NCI-H1105 (cell line): Measurements from ENCODE around the gene UBR2.
"Not testable (repeated sequence)": the region's sequence is repeated elsewhere in the genome, so short reads cannot be mapped to it uniquely, and the experiment has no call there.

Experiments used
- DNase-seq: peaks from one replicate; lab custom pipeline; 2025; lab: John Stamatoyannopoulos, UW

UBR2 gene

DNA sequence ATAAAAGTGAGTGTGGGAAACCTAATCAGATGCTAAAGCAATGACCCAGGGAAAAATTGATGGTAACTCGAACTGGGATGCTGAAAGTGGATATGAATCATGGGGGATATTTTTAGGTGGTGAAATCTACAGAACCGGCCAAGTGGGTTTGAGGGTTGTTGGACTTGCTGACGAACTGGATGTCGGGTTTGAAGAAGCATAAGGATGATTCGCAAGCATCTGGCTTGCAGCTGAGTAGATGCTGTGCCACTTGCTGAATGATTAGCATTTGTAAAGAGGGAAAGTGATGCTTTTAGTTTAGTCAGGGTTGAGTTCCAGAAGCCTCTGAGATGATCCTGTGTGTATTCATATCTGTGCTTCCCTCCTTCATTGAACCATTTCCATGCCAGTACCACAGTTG, 54.9 kb downstream of the UBR2 start:
- no peak for DNase-seq

DNA sequence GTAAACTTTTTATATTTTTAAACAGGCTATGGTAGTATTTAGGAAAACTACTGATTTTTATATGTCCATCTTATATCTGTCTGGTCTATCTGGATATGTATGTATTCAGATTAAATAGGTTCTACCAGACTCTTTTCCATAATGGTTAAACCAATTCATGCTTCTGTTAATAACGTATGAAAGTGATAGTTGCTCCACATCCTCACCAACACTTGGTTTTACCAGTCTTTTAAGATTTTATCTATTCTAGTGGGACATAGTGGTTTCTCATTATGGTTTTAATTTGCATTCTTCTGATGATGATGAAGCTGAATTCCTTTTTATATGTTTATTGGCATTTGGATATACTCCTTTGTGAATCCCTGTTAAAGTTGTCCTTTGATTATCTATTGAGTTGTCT, 56.1 kb downstream of the UBR2 start:
- no peak for DNase-seq

DNA sequence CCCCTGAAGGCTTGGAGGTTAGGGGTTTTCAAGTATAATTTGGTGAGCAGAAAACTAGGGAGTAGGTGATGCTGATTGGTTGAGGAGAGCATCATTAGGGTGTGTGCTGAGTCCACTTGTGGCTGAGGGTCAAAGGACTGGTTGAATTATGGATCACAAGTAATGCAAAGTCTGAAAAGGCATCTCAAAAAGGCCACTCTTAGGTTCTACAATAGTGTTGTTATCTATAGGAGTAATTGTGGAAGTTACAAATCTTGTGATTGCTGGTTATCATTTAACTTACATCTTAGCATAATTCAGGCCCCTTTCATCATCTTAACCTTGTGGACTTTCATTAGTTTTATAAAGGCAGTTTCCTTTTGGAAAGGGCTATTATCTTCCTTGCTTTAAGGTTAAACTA, 60.8 kb downstream of the UBR2 start:
- no peak for DNase-seq

DNA sequence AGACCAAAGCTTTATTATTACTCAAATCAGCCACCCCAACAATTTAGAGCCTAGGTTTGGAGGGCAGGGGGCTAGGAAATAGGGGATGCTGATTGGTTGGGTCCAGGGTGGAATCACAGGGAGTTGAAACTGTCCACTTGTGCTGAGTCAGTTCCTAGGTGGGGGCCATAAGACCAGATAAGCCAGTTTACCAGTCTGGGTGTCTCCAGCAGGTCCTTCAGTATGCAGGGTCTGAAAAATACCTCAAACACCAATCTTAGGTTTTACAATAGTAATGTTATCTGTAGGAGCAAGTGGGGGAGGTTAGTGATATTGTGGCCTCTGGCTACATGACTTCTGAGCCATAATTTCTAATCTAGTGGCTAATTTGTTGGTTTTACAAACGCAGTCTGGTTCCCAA, 63.2 kb downstream of the UBR2 start:
- DNase-seq = no peak

DNA sequence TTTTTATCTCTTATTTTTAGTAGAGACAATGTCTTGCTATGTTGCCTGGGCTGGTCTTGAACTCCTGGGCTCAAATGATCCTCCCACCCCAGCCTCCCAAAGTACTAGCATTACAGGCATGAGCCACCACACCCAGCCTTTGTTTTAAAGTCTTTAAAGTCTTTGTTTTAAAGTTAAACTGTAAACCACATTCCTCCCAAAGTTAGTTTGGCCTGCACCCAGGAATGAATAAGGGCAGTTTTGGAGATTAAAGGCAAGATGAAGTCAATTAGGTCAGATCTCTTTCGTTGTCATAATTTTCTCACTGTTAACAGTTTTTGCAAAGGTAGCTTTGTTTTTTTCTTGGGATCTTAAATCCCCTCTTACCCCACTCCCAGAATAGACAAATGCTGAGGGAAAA, 63.8 kb downstream of the UBR2 start:
- no peak for DNase-seq

DNA sequence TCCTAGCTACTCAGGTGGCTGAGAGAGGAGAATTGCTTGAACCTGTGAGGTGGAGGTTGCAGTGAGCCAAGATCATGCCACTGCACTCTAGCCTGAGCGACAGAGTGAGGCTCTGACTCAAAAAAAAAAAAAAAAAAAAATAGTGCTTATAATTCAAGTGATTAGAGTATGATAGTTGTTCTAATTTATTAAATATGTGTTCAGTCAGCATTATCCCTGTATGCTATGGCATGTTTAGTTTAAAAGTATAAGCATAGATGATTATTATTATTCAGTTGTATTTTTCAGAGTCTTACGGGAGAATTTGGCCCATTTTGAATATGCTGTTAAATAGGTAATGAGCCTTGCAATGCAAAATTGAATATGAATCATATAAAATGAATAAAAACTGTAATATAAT, 64.8 kb downstream of the UBR2 start:
- DNase-seq = no peak

DNA sequence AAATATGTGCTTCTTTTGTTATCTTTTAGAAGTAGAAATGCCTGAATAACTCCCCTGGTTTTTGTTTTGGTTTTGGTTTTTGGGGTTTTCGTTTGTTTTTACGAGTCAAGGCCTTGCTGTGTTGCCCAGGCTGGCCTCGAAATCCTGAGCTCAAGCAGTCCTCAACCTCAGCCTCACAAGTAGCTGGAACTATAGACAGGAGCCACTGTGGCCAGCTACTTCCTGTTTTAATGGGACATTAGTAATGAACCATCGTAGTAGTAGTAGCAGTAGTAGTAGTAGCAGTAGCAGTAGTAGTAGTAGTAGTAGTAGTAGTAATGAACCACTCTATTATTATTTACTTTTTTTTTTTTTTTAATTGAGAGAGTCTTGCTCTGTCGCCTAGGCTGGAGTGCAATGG, 66.0 kb downstream of the UBR2 start:
- DNase-seq = no peak

DNA sequence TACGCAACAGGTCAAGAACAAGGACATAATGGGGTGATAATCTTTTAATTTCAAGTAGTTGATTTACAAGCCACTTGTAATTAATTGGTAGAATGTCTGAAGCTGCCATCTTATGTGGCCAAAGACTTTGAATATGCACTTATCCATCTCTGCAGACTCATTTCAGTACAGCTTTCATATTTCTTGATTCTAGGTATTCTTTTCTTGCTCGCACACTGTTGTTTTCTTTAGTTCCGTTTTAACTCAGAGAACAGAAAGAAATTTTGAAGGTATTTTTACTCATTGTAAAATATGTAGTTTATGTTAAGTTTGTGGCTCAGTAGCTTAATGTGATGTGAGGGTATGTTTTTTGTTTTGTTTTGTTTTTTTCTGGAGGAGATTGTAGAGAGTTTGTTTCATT, 73.9 kb downstream of the UBR2 start:
- no peak for DNase-seq

DNA sequence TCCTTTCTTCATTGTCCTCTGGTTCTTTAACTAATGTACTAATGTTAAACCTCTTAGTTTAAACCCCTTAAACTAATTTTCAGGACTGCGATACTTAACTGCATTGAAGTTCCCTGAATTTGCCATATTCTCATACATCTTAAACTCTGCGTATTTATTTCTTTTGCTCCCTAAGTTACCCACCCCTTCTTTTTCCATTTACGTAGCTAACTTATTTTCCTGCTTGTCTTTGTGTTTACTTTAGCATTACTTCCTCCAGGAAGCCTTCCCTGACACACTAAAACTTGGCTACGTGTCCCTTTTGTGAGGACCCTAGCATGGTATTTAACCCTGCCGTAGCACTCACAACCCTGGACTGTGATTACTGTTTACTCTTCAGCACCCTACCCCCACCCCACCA, 79.0 kb downstream of the UBR2 start:
- no peak for DNase-seq

DNA sequence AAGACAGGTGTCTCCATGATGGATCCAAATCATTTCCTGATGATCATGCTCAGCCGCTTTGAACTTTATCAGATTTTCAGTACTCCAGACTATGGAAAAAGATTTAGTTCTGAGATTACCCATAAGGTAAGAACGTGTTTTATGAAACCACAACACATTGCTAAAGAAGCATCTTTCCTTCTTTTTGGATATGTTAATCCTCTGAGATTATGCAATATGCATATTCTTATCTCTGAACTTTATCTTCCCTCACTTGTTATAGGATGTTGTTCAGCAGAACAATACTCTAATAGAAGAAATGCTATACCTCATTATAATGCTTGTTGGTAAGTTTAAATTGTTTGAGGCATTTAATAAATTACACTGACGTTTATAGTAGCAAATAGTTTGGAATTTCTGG, 80.4 kb downstream of the UBR2 start:
- DNase-seq = no peak

DNA sequence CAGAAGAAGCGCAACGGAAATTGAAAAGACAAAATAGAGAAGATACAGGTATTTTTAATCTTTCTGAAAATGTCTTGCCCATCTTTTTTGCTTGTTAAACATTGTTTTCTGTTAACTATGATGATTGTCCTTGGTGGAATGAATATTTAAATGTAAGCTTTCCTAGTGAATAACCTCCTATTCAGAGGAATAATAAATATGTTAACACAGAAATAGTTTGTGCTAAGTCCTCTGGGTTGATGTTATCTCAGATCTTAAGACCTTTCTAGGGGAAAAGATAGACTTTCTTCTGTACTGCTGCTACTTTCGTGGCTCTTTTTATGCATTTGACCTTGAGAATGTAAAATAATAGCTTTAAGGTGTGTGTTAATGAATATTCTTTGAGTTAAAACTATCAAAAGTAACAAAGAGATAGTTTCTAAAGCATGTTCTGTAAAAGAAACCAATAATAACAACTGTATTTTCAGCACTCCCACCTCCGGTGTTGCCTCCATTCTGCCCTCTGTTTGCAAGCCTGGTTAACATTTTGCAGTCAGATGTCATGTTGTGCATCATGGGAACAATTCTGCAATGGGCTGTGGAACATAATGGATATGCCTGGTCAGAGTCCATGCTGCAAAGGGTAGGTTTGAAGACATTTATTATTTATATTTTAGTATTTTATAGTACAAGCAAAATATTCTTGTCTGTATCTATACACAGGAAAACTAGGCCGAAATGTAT, 88.4 kb downstream of the UBR2 start:
- no peak for DNase-seq

DNA sequence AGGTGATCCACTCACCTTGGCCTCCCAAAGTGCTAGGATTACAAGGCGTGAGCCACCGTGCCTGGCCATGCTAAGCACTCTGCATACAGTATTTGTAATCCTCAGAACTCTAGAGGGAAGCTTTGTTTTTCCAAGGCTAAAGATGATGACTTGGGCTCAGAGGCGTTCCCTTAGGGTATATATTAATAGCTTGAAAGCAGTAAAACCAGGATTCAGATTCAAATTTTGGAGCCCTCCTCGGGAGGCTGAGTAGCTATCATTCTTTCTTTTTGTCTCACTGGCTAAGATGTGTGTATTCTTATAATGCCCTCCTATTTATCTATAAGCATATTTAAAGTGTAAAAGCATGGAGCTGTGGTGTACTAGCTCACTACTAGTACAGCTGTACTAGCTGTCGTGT, 90.0 kb downstream of the UBR2 start:
- no peak for DNase-seq

DNA sequence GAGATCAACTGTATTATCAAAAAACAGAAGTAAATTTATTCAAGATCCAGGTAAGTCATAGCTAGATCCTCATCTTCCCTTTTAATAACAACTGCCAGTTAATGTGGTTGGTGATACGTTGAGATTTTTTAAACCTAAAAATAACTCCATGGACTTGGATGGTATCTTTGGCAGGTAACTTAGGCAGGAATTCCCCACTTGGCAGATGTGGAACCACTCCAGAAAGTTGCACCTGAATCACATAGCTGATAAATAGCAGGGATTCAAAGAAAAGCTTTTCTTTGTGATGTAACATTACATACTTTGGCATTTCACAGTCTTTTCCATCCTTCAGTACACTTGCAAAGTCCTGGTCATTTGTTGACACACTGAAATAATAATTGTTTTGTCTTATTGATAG, 96.0 kb downstream of the UBR2 start:
- no peak for DNase-seq

DNA sequence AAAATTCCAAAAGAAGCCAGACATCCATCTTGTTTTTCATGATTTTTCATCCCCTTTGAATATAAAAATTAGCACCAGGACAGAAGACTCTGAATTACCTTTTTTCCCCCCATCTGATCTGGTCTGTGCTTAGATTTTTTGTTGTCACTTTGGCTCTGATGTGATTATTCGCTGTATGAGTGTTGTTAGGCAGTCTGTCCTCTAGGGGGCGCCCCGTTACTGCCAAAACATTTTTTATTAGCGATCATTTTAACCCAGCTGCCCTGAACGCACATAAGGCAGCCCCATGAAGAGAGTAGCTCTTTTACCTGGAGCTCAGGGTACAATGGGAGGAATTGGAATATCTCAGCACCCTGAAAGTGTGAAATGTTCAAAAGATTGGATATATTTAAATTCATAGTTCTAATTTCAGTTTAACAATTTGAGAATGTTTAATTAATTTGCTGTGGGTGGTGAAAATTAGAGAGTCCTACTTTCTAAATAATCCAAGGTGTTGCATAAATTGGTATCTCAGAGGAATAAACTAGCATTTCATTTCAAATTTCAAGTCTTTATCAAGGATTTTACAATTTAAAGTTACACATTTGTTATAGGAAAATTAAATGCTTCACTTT, 97.8 kb downstream of the UBR2 start:
- peak; percentile 70 for DNase-seq

DNA sequence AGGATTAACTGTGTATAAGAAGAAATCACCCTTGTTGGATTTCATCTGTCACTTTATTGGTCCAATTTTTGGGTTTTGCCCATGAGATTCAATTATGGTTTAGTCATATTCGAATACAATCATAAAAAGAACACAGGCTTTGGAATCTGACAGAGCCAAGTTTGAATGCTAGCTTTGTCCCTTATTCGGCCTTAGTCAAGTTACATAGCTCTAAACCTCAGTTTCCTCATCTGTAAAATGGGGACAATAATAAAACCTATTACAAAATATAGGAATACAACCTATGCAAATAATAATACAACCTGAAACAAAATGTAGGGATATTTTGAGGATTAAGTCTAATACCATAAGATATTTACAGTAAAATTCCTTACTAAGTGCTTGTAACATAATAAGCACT, 100.9 kb downstream of the UBR2 start:
- no peak for DNase-seq

DNA sequence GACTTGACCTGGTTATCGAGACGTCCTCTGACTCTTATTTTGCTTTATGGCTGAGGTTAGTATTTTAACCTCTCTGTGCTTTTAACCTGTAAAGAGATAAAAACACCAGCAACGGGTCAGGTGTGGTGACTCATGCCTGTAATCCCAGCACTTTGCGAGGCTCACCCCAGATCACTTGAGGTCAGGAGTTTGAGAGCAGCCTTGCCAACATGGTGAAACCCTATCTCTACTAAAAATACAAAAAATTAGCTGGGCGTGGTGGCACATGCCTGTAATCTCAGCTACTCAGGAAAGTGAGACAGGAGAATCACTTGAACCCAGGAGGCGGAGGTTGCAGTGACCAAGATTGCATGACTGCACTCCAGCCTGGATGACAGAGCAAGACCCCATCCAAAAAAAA, 110.5 kb downstream of the UBR2 start:
- DNase-seq = not testable (repeated sequence)

DNA sequence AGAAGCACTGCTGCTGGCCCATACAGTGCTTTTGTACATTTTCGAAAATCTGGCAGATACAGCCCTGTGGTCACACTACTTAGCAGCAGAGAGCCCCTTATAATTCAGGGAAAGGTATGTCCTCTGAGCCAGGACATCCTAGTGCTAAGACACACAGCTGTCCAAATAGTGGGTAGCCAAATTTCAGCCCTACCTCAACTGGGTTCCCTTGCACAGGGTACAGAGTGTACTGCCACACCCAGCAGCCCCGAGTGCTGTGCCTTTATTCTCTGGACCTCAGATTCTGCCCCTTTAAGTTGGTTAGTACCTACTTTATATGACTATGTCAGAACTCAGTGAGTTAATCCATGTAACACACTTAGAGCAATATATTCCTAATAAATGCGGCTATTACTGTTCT, 111.0 kb downstream of the UBR2 start:
- DNase-seq = no peak

DNA sequence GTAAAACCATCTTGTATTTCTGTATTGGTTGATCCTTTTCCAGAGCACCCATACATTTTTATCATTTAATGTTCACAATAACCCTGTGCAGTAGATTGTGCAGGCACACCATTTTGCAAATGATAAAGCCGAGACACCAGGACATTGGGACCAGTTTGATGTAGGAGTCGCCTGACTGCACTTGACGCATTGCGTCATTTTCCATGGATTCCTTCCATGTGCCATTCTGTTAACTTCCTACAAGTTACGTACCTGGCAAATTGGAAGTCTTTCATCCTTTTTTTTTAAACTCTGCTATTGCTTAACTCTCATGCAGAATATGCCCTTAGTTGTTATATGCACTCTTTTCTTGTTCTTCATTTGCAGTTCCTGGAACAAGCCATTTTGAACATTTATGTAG, 115.5 kb downstream of the UBR2 start:
- DNase-seq = no peak

DNA sequence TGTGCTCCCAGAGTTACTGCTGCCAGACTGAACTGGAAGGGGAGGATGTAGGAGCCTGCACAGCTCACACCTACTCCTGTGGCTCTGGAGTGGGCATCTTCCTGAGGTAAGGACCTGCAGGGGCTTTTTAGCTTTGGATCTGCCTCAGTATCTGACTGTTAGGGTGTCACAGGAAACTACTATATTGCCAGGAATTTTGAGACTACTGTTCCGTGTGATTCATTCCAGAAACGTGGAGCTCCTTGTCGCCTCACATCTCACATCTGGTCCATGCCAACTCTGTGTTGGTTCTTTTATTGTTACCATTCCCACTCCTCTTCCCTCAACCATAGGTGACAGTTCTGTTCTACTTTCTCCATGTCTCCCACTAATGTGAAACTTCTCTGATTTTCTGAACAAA, 124.5 kb downstream of the UBR2 start:
- no peak for DNase-seq

DNA sequence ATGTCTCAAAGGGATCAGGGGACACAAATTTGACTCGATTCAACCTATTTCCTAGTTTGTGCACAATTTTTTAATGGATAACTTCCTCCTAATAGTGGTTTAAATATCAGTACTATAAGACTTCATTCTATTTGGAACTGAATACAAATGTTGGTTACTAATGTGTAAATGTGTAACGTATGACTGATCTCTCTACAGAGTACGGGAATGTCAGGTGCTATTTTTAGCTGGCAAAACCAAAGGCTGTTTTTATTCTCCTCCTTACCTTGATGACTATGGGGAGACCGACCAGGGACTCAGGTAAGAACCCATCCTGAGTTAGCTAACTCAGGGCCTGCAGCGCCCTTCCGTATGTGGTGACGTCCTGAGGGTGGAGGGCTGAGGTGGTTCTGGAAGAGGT, 125.5 kb downstream of the UBR2 start:
- no peak for DNase-seq

DNA sequence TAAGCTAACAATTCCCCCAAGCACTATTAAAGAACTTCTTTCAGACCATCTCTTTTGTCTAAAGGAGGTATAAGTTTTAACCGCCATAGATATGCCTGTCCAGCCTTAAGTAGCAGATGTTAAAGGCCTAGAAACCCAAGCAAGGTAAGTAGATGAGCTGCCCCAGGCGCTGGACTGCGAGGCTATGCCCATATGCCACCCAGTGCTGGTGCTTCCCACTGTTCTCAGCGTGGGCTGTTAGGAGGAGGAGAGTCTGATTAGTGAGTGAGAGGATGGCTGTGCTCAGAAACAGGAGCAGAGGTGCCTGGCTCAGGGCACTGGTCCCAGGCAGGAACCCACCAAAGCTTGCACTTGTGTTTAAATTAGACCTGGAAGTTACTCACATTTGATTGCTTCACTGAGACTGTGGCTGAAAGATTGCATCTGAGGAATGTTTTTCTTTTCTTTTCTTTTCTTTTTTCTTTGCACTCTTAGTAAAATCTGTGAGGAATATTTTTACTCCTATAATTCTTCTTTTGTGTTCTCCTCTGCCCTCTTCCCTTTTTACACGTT, 126.4 kb downstream of the UBR2 start:
- DNase-seq = no peak

DNA sequence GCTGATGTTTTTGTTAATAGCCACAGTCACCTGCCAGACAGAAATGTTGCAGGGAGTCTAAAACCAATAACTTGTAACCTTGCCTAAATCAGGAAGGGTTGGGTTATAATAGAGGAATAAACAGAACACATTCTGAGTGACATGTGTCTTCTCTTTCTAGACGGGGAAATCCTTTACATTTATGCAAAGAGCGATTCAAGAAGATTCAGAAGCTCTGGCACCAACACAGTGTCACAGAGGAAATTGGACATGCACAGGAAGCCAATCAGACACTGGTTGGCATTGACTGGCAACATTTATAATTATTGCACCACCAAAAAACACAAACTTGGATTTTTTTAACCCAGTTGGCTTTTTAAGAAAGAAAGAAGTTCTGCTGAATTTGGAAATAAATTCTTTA, 127.0 kb downstream of the UBR2 start:
- no peak for DNase-seq

DNA sequence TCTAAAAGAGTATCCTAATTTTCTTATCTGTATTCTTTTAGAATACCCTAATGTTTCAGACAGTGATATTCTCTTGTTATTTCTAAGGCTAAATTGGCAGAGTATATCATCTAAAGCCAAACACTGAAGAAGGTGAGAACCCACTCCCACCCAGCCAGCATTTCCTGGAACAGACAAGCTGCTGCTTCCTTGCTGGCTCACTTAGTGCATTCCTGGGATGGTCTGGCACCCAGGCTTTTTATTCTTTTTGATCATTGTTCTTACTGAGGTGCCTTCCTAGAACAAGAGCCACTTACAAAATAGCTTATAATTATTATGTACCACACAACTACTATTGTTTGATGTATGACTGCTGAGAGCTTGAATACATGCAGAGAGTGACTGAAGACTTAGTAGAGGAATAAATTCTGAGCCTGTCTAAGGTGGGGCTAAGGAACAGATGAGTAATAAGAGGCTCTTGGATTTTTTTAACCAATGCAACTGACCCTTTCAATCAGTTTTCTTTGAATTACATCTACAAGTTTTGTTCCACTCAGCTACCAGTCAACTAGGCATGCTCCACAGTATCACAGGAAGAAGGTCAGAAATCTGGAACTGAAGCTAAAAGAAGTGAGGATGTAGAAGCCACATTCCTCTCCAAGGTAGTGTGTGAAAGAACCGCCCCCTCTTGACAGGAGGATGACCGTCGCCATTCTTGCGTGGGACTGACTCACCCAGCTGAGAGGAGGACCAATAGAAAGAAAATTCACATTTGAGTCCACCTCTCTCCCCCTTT, 128.5 kb downstream of the UBR2 start:
- no peak for DNase-seq
